UCSD-AML1 (cell line): ENCODE measurements around the gene TRPM6.

Source experiments
- DNase-seq: peaks from one replicate; lab custom pipeline; 2025; ENCODE audit not compliant: unreplicated experiment; lab: John Stamatoyannopoulos, UW

The TRPM6 gene

GRCh38 chr9:74777136-74777879 is 110.4 kb downstream of the TRPM6 start:
- peak; percentile 45 for DNase-seq

- no peak for DNase-seq
Measured at GRCh38 chr9:74775396-74775795, 112.3 kb downstream of the TRPM6 start.

- peak; percentile 68 for DNase-seq
Measured at GRCh38 chr9:74773886-74774479, 113.7 kb downstream of the TRPM6 start.

GRCh38 chr9:74772121-74772520 is 115.6 kb downstream of the TRPM6 start:
- no peak for DNase-seq

- no peak for DNase-seq
Measured at GRCh38 chr9:74771672-74772071, 116.0 kb downstream of the TRPM6 start.

GRCh38 chr9:74771262-74771585 is 116.5 kb downstream of the TRPM6 start:
- DNase-seq, result no peak

GRCh38 chr9:74770508-74771261 is 117.0 kb downstream of the TRPM6 start:
- peak; percentile 40 for DNase-seq

GRCh38 chr9:74765481-74765971 is 122.2 kb downstream of the TRPM6 start:
- DNase-seq, result no peak

- DNase-seq, result no peak
Measured at GRCh38 chr9:74762950-74763349, 124.8 kb downstream of the TRPM6 start.

GRCh38 chr9:74760031-74760700 is 127.6 kb downstream of the TRPM6 start:
- no peak for DNase-seq

GRCh38 chr9:74755999-74756398 is 131.7 kb downstream of the TRPM6 start:
- DNase-seq, result no peak

- DNase-seq, result no peak
Measured at GRCh38 chr9:74755355-74755754, 132.4 kb downstream of the TRPM6 start.

- DNase-seq, result no peak
Measured at GRCh38 chr9:74753650-74754049, 134.1 kb downstream of the TRPM6 start.

- DNase-seq, result no peak
Measured at GRCh38 chr9:74748966-74749365, 138.8 kb downstream of the TRPM6 start.

GRCh38 chr9:74742792-74743730 is 144.7 kb downstream of the TRPM6 start:
- DNase-seq, result no peak

GRCh38 chr9:74742191-74742790 is 145.4 kb downstream of the TRPM6 start:
- no peak for DNase-seq

- DNase-seq, result no peak
Measured at GRCh38 chr9:74736646-74737045, 151.1 kb downstream of the TRPM6 start.

GRCh38 chr9:74735761-74736160 is 152.0 kb downstream of the TRPM6 start:
- DNase-seq, result no peak

GRCh38 chr9:74729136-74729695 is 158.5 kb downstream of the TRPM6 start:
- DNase-seq, result no peak

GRCh38 chr9:74728176-74728575 is 159.5 kb downstream of the TRPM6 start:
- no peak for DNase-seq
